ENCODE measurements around the gene EPG5.

GRCh38 chr18:45849529-45849928 lies 117.6 kb downstream of the EPG5 start:
- TF ChIP-seq POLR2A (IDR thresholded peaks at IDR 0.05), result no peak
- TF ChIP-seq, protein P1, sequence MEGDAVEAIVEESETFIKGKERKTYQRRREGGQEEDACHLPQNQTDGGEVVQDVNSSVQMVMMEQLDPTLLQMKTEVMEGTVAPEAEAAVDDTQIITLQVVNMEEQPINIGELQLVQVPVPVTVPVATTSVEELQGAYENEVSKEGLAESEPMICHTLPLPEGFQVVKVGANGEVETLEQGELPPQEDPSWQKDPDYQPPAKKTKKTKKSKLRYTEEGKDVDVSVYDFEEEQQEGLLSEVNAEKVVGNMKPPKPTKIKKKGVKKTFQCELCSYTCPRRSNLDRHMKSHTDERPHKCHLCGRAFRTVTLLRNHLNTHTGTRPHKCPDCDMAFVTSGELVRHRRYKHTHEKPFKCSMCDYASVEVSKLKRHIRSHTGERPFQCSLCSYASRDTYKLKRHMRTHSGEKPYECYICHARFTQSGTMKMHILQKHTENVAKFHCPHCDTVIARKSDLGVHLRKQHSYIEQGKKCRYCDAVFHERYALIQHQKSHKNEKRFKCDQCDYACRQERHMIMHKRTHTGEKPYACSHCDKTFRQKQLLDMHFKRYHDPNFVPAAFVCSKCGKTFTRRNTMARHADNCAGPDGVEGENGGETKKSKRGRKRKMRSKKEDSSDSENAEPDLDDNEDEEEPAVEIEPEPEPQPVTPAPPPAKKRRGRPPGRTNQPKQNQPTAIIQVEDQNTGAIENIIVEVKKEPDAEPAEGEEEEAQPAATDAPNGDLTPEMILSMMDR (IDR thresholded peaks at IDR 0.05), result no peak
